NOMO-1 treated with DMSO at 0.1 percent for 48 hours (cell line): ENCODE data around the gene TLCD5.
A peak's percentile ranks its signal among the peaks of the same experiment; 100 is the strongest.

Experiments used
- DNase-seq: peaks from one replicate; lab custom pipeline; 2025; ENCODE audit not compliant: unreplicated experiment; lab: John Stamatoyannopoulos, UW

Gene TLCD5

DNA sequence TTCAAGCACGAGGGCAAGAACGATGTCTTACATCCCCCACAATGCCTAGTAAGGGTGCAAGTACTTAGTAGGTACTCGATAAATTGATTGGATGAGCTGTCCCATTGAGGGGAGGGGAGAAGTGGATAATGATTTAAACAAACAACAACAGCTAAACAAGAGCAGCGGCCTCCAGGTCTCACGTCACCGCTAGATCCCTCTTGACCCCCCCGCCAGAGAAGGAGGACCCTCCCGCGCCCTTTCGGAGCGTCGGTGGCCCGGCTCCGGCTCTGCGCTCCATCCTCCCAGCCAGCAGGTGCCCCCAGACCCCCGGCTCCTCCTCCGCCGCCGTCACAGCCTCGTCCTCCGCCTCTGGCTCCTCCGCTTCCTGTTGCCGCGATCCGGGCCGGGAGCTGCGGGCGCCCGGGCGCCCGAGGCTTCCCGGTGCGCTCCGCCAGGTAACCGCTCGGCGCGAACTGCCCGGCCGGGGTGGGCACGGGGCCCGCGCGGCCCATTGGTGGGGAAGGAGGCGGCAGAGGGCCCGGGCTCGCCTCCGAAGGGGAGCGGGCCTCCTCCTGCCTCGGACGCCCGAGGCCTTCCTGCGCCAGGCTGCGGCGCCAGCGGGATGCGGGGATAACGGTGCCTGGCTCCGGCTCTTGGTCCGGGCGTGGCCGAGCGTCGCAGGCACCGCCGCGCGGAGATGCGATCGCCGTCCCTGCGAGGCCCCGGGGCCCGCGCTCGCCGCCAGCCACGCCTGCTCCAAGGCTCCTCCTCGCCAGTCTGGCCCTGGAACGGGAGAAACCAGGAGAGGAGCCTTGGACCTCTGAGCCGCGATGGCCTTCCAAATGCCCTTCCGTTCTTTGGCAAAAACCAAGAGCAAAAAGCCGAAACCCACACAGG is at the start of gene TLCD5:
Gene TLCD5, plus strand, starts transcription at position 368 of the 879 bp plus-strand sequence. CDS start 2,143 bp downstream, outside the sequence.
- no peak for DNase-seq

DNA sequence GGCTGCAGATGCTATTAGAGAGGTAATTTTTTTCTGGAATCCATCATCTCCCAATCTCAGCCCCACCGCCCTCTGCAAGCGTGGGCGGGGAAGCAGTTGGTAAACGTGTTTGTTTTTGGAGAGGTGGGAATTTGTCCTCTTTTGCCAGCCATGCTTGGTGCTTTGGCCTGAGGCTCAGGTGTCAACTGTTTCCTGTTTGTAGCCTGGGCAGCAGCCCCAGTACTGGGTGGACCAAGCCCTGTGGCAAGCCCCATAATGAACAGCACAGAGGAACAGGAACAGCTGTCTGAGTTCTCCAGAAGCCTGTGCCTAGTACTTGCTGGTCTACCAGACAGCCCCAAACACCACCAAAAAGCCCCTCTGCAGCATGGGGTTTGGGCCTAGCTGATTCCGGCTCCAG is 45.6 kb upstream of the TLCD5 start:
- DNase-seq, result no peak

GRCh38 chr11:120280600-120281051 is 44.5 kb upstream of the TLCD5 start:
- no peak for DNase-seq

DNA sequence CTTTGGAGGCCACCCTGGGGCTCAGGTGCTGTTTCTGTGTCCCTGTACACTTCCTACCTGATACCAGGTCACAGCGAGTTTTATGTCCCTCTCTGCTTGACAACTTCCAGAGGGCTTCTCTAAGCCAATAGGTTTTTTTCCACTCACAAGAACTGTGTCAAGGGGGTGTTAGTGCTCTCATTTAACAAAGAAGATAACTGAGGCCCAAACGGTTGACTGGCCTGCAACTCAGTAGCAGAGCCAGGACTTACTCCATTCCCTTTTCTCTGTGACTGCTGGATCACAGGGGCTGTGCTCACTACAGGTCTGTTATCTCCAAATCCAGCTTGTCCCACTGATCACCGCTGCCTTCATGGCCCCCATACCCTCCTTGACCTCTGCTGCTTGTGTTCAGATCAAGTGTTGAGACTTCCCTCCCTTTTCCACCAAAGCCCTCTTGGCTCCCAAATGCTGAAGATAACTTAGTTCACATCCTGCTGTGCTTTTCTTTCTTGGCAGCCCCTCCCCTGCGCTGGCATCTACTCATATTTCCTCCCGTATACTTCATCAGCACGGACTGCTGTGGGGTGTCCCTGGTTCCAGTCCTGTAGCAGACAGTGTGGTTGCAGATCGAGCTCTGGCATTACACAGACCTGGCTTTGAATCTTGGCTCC is 43.8 kb upstream of the TLCD5 start:
- no peak for DNase-seq

DNA sequence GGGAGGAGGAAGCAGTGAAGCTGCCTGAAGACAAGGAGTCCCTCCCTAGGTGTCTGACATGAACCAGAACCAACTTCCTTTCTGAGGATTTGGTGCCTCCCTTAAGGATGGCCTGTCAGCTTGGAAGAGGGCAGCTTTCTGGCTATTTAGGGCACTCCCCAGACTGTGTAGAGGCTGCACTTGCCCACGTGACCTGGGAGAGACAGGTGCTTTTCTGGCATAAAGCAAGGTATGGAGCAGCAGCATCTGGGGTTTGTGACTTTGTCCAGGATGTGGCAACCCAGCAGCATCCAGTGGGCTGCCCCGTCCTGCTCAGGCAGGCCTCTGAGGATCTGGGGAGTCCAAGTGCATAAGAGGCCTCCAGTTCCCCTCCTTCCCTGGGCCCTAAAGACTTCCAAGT is 42.0 kb upstream of the TLCD5 start:
- no peak for DNase-seq

- DNase-seq, result no peak
Measured at GRCh38 chr11:120284272-120284671, 40.8 kb upstream of the TLCD5 start.

DNA sequence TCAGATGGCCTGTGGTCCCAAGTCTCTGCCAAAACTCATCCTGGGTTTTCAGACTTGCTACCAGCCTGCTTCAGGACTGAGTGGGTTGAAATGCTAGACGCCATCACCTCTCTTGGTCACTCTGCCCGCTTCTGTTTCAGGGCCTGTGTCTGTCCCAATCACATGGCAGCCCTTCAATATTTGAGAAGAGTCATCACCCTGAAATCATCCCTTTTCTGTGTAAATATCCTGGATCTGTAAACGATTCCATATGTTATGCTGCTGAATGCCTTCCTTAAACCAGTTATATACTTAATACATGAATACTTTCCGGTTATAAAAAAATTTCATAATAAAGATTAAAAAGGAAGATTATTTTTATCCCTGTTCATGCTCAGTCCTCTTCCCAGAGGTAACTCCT is 39.8 kb upstream of the TLCD5 start:
- DNase-seq, result no peak

- DNase-seq, result no peak
Measured at GRCh38 chr11:120288021-120288420, 37.1 kb upstream of the TLCD5 start.

- DNase-seq, result peak; percentile 18
Measured at GRCh38 chr11:120289426-120289825, 35.7 kb upstream of the TLCD5 start.

GRCh38 chr11:120290956-120291355 is 34.1 kb upstream of the TLCD5 start:
- no peak for DNase-seq

DNA sequence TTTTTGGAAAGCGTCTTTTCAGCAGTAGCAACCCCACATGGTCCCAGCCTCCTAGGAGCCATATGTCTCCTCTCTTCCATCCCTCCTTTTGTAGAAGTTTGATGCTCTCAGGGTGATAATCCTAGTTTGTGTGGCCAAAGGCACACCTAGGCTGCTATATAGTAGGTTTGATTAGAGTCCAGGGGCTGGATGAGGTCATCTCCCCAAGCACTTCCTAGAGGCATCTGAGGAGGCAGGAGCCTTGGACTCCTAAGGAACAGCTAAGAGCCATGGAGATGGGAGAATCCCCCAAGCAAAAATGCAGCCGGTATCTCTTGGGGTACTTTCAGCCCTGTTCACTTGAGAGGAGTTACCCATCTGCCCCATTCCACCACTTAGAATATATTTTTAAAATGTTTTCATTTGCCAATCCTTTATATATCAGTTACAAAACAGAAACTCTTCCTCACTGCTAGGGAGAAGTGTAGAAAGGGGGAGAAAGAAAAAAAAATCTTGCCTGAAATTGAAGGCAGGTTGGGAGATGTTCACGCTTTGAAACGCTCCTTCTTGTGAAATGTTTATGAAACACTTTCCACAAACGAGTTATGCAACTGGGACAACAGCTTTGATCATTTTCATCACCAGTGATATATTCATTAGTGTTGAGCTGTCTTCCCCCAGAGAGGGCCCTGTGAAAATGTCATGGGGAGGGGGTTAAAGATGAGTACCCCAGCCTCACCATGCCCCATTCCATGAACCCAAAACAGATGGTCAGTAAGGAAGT is 31.9 kb upstream of the TLCD5 start:
- DNase-seq, result peak; percentile 70

- DNase-seq, result no peak
Measured at GRCh38 chr11:120294096-120294495, 31.0 kb upstream of the TLCD5 start.

GRCh38 chr11:120295099-120295498 is 30.0 kb upstream of the TLCD5 start:
- no peak for DNase-seq

- DNase-seq, result no peak
Measured at GRCh38 chr11:120296554-120296953, 28.5 kb upstream of the TLCD5 start.

- no peak for DNase-seq
Measured at GRCh38 chr11:120298461-120298860, 26.6 kb upstream of the TLCD5 start.

GRCh38 chr11:120302001-120302805 is 22.9 kb upstream of the TLCD5 start:
- no peak for DNase-seq

DNA sequence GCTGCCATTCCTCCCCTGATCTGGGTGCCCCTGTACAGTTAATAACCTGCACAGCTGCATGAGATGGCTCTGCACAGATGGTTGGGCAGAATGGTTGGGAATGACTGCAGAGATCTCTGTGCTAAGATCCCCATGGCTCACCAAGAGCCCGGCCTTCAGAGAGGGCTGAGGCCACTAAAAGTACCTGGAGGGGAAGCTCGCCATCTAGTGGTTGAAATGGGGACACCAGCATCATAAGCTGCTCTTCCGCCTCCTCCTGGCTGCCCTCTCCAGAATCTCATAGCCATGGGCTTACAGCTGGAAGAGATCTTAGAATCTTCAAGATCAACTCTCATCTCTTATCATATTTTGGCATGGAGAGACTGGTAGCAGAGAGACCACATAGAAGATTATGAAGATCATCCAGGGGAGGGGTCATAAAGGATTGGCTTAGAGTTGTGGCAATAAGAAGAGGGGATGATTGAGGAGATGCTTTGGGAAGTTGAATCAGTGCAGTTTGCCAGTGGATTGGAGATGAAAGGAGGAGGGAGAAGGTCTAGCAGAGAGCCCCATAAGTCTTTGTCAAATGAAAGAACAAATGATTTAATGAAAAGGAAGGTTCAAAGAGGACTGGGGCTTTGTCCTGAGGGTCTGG is 22.0 kb upstream of the TLCD5 start:
- DNase-seq, result peak; percentile 62

- peak; percentile 15 for DNase-seq
Measured at GRCh38 chr11:120304526-120304925, 20.6 kb upstream of the TLCD5 start.

GRCh38 chr11:120305286-120305685 is 19.8 kb upstream of the TLCD5 start:
- DNase-seq, result no peak

- DNase-seq, result no peak
Measured at GRCh38 chr11:120306519-120307242, 18.4 kb upstream of the TLCD5 start.
